ENCODE measurements around the gene ARSJ.

Gene ARSJ

GRCh38 chr4:113987382-113987941 lies 8.0 kb upstream of the ARSJ start:
- no peak for DNase-seq (ENCODE audit: low read depth)

- DNase-seq (ENCODE audit: low read depth), result no peak
Measured at GRCh38 chr4:113982181-113982580, 2.7 kb upstream of the ARSJ start.

GRCh38 chr4:113981591-113981990 lies 2.1 kb upstream of the ARSJ start:
- no peak for DNase-seq (ENCODE audit: low read depth)

- DNase-seq (ENCODE audit: low read depth), result no peak
Measured at GRCh38 chr4:113979905-113980615, 613 bp upstream of the ARSJ start.

GRCh38 chr4:113978561-113979147 lies 793 bp downstream of the ARSJ start:
- DNase-seq (ENCODE audit: low read depth), result peak; percentile 33

- DNase-seq (ENCODE audit: low read depth), result no peak
Measured at GRCh38 chr4:113978105-113978504, 1.3 kb downstream of the ARSJ start.

- peak; percentile 35 for DNase-seq (ENCODE audit: low read depth)
Measured at GRCh38 chr4:113977526-113977855, 2.0 kb downstream of the ARSJ start.

- no peak for DNase-seq (ENCODE audit: low read depth)
Measured at GRCh38 chr4:113976741-113977525, 2.5 kb downstream of the ARSJ start.

GRCh38 chr4:113975578-113975977 lies 3.9 kb downstream of the ARSJ start:
- DNase-seq (ENCODE audit: low read depth), result no peak

GRCh38 chr4:113974467-113974866 lies 5.0 kb downstream of the ARSJ start:
- no peak for DNase-seq (ENCODE audit: low read depth)

- DNase-seq (ENCODE audit: low read depth), result no peak
Measured at GRCh38 chr4:113973345-113973744, 6.1 kb downstream of the ARSJ start.

- DNase-seq (ENCODE audit: low read depth), result no peak
Measured at GRCh38 chr4:113972781-113973180, 6.7 kb downstream of the ARSJ start.

GRCh38 chr4:113971706-113972360 lies 7.6 kb downstream of the ARSJ start:
- DNase-seq (ENCODE audit: low read depth), result peak; percentile 36

- DNase-seq (ENCODE audit: low read depth), result peak; percentile 33
Measured at GRCh38 chr4:113969709-113970334, 9.6 kb downstream of the ARSJ start.

GRCh38 chr4:113968473-113968872 lies 11.0 kb downstream of the ARSJ start:
- DNase-seq (ENCODE audit: low read depth), result no peak

GRCh38 chr4:113967687-113968086 lies 11.8 kb downstream of the ARSJ start:
- no peak for DNase-seq (ENCODE audit: low read depth)

GRCh38 chr4:113962719-113963265 lies 16.7 kb downstream of the ARSJ start:
- no peak for DNase-seq (ENCODE audit: low read depth)

- DNase-seq (ENCODE audit: low read depth), result no peak
Measured at GRCh38 chr4:113962016-113962347, 17.5 kb downstream of the ARSJ start.

GRCh38 chr4:113960684-113961321 lies 18.6 kb downstream of the ARSJ start:
- no peak for DNase-seq (ENCODE audit: low read depth)

- DNase-seq (ENCODE audit: low read depth), result peak; percentile 48
Measured at GRCh38 chr4:113959539-113959937, 19.9 kb downstream of the ARSJ start.

Measured in amniotic epithelial cell (primary cell).